HG03354 (cell line): Measurements from ENCODE around the gene BICRA.
"Not testable (repeated sequence)": the region's sequence is repeated elsewhere in the genome, so short reads cannot be mapped to it uniquely, and the experiment has no call there.

ENCODE experiments used
- ATAC-seq: cut with Tn5 transposase; IDR thresholded peaks from one replicate; pipeline ENCODE4 v1.9.1; 2021; ENCODE audit warnings: mild to moderate bottlenecking; ENCODE audit not compliant: unreplicated experiment, poor library complexity, severe bottlenecking

BICRA gene

GRCh38 chr19:47703301-47703700 is 94.4 kb downstream of the BICRA start:
- ATAC-seq: no peak

- ATAC-seq: no peak
These were observed 95.1 kb downstream of the BICRA start for GRCh38 chr19:47704024-47704423.

GRCh38 chr19:47704656-47705055 is 95.7 kb downstream of the BICRA start:
- ATAC-seq: no peak

- ATAC-seq: no peak
These were observed 98.4 kb downstream of the BICRA start for GRCh38 chr19:47707135-47707925.

GRCh38 chr19:47711652-47712242 is 102.8 kb downstream of the BICRA start:
- ATAC-seq: no peak

GRCh38 chr19:47713046-47714021 is 104.4 kb downstream of the BICRA start, which contains the start of gene EHD2:
Gene EHD2 (plus strand): TSS chr19:47713422. CDS start chr19:47716613, 3,191 bp downstream.
- ATAC-seq: no peak

- no peak for ATAC-seq
These were observed 105.4 kb downstream of the BICRA start for GRCh38 chr19:47714339-47714738.

- not testable (repeated sequence) for ATAC-seq
These were observed 105.9 kb downstream of the BICRA start for GRCh38 chr19:47714855-47715254.

- no peak for ATAC-seq
These were observed 107.5 kb downstream of the BICRA start for GRCh38 chr19:47716270-47716937.

- ATAC-seq: not testable (repeated sequence)
These were observed 109.6 kb downstream of the BICRA start for GRCh38 chr19:47718415-47719046.

- ATAC-seq: no peak
These were observed 110.3 kb downstream of the BICRA start for GRCh38 chr19:47719047-47719859.

- no peak for ATAC-seq
These were observed 111.9 kb downstream of the BICRA start for GRCh38 chr19:47720669-47721422.

GRCh38 chr19:47723581-47723940 is 114.6 kb downstream of the BICRA start:
- no peak for ATAC-seq

- no peak for ATAC-seq
These were observed 116.9 kb downstream of the BICRA start for GRCh38 chr19:47725759-47726401.

GRCh38 chr19:47726467-47726866 is 117.5 kb downstream of the BICRA start:
- no peak for ATAC-seq

- not testable (repeated sequence) for ATAC-seq
These were observed 119.4 kb downstream of the BICRA start for GRCh38 chr19:47728295-47728694.

GRCh38 chr19:47729468-47729798 is 120.5 kb downstream of the BICRA start:
- ATAC-seq: no peak
